Measurements from ENCODE around the gene CBX1.
"Not testable (repeated sequence)": the region's sequence is repeated elsewhere in the genome, so short reads cannot be mapped to it uniquely, and the experiment has no call there.

The CBX1 gene

DNA sequence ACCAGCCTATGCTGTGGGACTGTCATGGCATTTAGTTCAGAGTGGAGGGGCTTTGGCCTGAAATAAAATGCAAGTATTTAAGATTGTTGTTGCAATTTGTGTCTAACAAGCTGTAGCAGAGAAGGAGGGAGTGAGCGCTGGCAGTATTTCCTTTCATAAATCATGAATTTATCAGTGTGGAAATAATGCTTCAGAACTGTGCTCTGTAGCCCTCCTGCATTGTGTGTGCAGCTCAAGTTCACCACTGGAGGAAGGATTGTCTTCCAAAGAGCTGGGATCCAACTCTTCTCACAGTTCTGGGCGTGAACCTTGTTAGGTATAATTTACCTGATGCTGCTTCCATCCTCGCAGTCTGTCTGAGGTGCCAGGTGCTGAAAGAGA lies 21.4 kb upstream of the CBX1 start:
- no peak for DNase-seq

DNA sequence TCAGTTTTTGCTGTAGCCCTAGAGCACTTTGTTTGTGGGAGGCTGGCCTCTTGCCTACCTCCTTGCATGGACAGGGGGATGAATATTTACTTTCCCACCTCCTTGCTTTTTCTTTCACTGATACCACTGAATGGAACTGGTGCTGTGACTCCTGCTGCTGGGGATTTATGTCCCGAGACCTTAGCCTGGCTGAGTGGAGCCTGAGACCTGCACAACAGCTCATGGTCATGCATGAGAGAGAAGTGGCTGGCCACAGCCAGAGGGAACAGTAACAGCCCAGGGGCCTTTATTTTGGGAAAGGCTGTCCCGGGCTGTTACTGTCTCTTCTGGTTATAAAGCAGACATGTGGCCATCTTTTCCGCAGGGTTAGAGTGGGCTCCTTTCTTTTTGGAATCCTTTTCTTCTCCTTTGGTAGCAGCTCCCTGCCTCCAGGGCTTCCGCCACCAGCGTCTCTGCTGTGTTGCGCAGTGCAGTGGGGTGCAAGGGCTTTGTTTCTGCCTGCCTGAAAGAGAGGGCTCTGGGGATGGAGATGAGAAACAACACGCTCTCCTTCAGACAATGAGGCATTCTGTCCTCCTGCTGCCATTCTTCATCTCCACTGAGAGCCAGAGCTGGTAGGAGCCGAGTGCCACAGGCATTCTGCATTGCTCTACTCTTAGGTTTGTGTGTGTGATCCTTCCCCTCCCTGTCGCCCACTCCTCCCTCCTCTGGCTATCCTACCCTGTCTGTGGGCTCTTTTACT lies 20.8 kb upstream of the CBX1 start:
- no peak for DNase-seq

DNA sequence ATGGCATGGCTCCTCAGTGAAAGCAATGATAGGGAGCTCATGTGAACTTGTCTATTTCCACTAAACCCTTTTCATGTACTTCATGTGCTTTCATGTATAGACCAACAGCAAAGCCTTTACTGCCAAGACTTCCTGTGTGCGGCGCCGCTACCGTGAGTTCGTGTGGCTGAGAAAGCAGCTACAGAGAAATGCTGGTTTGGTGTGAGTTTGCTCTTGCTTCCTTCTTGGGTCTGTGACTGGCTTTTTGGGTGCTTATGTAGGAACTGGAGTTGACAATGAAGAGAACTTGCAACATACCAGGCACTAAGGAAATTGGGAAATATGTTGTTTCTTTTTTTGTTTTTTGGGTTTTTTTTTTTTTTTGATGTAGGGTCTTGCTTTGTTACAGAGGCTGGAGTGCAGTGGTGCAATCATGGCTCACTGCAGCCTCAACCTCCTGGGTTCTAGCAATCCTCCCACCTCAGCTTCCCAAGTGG lies 12.0 kb upstream of the CBX1 start:
- DNase-seq = no peak

DNA sequence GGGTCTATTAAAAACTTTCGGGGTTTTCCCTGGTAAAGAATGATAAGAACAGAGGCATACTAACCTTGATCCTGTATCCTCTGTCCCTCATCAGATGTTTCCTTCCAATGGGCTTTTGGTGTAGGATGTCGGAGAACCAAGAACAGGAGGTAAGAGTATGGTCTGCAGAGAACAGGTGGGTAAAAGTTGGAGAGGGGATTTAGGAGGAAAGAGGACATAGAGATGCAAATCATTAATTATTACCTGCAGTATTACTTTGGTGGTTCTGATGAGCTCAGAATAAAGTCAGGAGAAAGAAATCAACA lies 10.6 kb upstream of the CBX1 start:
- DNase-seq = no peak

DNA sequence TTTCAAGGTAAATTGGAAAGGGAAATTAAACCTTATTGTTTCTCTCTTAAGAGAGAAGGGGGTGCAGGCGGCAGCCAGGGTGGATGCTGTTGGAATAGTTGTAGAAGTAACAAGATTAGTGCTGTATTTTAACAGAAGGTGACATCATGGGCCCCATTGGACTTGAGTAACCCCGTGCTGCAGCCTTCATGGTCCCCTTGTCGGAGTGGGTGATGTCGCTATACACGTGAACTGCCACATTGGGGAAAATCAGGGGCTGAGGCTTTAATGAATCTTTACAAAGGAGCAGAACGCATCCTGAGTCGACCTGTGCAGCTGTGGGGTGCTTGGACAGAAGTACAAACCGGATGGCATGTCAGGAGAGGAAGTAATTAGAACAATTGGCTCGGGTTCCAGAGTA lies 9.5 kb upstream of the CBX1 start:
- no peak for DNase-seq

DNA sequence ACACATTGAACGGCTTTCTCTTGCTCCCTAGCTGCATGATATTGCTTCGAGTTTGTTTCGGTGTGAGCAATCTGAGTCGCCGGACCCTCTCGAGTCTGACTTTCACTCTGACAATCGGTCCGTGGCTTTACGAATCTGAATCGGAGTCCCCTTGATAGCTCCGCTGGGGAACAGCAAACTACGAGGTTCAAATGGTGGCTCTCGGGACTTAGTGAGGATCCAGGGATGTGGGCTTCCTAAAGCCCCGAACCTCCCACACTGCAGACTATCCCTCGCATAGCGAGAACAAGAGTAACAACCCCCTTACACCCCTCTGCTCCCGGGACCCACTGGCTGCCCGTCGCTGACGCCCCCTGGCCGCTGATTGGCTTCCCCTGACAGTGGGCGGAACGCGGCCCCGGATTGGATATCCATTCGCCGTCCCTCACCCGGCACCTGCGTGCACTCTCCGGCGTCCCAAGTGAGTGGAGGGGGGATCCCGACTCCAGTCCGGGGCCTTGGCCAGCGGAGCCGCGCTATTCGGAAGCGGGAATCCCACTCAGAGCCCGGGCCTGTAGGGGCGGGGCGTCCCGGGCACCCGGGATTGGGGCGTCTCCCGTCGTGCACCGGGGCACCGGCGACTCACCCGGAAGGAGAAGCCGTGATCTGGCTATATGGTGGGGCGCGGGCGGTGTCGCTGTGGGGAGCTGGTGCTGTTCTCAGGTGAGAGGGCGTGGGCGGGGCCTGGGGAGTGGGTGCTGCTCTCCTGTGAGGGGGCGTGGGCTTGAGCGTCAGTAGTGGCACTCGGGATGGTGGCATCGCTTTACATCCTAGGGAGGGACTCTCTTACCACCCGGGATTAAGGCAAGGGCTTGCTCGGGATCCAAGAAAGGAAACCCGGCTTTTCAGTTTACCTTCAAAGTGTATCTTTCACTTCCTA lies 6.1 kb upstream of the CBX1 start, which contains the start of gene SNX11:
Gene SNX11, plus strand, starts transcription at position 630 of the 919 bp plus-strand sequence. CDS start 4,278 bp downstream, outside the sequence.
- peak; percentile 75 for DNase-seq

DNA sequence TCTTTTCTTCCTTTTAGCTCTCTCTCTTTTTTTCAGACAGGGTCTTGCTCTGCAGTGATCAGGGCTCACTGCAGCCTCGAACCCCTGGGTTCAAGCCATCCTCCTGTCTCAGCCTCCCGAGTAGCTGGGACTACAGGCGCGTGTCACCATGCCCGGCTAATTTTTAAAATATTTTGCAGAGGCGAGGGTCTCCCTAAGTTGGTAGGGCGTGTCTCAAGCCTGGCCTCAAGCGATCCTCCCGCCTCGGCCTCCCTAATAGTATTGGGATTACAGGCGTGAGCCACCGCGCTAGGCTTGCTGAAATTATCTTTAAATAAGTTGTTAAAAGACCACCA lies 5.5 kb upstream of the CBX1 start:
- no peak for DNase-seq

DNA sequence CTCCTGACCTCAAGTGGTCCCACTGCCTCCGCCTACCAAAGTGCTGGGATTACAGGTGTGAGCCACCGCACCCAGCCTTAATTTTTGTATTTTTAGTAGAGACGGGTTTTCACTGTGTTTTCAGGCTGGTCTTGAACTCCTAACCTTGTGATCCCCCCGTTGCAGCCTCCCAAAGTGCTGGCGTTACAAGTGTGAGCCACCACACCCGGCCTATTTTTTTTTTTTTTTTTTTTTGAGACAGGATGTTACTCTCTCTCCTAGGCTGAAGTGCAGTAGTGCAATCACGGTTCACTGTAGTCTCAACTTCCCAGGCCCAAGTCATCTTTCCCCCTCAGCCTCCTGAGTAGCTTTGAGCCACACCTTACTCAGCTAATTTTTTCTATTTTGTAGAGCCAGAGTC lies 3.2 kb upstream of the CBX1 start:
- DNase-seq = no peak

DNA sequence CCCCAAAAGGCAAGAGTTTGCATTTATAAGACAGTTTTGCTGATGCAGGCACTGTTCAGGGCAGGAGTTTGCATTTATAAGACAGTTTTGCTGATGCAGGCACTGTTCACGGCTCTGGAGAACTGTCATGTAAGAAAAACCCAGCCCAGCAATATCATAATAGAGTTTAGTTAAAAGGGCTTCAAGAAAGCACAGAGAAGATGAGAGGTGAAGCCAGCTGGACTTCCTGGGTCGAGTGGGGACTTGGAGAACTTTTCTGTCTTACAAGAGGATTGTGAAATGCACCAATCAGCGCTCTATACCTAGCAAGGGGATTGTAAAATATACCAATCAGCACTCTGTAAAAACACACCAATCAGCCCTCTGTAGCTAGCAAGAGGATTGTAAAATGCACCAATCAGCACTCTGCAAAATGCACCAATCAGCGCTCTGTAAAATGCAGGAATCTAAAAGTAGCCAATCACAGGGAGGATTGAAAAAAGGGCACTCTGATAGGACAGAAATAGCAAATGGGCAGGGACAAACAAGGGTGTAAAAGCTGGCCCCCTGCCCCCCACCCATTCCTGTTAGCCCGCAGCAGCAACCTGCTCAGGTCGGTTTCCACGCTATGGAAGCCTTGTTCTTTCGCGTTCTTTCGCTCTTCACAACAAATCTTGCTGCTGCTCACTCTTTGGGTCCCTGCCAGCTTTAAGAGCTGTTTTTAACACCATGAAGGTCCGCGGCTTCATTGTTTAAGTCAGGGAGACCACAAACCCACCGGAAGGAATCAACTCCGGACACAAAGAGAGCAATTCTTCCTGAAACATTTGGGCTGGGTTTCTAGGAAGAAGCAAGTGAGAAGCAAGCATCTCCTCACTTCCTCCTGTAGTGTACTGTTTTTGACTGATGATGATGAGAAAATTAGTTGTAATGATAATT lies 1.8 kb upstream of the CBX1 start:
- DNase-seq = no peak

DNA sequence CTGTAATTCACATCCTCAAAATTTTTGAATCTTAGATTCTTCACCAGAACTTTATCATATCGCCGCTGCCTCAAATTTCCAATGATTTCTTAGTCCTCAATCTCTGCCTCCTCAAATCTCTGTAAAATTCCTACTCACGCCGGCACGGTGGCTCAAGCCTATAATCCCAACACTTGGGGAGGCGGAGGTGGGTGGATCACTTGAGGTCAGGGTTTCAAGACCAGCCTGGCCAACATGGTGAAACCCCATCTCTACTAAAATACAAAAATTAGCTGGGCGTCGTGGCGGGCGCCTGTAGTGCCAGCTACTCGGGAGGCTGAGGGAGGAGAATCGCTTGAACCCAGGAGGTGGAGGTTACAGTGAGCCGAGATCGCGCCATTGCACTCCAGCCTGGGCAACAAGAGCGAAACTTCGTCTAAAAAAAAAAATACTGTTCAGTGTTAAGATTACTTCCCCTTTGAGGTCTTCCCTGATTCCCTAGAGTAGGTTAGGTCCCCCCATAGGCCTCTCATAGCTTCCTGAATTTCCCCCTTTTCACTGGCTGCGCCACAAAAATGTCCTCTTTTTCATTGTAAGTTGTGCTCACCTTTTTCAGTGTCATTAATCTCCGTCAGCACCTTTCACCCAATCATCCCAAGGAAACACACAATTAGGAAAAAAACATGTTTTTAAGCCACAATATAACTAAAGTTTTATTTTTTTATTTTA lies 919 bp upstream of the CBX1 start:
- no peak for DNase-seq

DNA sequence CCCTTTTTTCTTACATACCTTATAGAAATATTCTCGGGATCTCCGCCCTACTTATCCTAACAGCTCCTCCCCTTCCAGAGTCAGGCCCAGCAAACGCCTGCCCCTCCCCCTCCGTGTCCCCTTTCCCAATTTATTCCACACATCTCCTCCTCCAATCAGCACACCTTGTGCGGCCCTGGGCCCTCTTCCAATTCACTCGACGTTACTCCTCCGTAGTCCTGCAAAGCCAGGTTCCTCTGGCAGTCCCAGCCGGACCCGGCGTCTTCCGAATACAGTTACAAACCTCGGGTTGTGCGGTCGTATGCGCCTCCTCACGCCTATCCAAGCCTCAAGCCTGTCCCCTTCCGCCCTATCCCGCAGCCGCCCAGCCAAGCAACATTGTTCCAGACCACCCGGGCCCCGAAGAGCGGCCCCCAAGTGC lies 677 bp downstream of the CBX1 start:
- no peak for DNase-seq

DNA sequence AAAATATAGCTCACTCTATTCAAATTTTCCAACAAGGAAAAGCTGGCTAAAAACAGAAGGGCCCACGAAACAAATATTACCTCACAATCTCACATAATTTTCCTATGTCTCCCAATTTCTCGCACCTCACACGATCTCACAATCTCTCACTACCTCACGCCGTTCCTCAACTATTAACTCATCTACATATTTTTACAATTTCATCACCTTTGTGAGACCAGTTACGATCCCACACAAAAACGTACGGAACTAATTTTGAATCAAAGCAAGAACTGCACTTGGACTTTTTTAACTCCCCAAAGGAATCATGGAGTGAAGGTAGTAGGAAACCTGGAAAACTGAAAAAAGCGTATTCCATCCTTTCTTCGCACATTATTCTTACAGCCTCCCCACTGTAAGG lies 1.1 kb downstream of the CBX1 start:
- no peak for DNase-seq

DNA sequence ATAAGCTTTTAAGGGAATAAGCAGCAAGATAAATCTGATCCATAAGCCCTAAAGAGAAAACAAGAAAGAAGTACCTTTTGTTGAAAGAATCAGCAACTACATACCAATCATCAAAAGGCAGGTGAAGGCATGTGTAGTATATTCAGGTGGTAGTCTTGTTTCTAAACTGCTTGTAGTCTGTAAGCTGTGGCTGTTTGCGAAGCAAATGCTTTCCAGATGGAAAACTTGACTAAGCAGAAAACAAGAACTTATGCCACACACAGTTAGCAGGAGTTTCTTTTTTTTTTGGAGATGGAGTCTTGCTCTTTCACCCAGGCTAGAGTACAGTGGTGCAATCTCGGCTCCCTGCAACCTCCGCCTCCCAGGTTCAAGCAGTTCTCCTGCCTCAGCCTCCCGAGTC lies 5.7 kb downstream of the CBX1 start:
- no peak for DNase-seq

DNA sequence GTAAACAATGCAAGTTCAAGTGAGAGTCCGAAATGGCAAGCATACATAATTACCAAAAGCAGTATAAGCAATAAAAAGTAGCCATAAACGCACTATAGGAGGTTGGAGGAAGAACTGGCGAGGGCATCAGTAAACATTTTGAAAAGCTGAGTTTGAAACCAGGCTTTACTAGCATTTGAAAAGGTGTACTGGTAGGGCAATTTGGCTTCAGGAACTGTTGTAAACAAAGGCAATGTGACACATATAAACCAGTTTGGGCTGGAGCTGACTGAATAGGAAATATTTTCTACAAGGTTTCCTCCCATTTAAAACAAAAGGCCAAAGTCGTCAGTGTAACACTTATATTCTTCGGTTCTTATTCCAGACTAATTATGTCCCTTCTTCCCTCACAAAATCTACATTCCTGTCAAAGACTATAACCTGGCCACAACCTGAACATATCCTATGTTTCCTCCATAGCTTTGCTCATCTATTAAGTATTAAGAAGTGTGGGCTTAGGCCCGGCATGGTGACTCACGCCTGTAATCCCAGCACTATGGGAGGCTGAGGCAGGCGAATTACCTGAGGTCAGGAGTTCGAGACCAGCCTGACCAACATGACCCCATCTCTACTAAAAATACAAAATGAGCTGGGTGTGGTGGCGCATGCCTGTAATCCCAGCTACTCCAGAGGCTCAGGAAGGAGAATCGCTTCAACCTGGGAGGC lies 7.8 kb downstream of the CBX1 start:
- no peak for DNase-seq

DNA sequence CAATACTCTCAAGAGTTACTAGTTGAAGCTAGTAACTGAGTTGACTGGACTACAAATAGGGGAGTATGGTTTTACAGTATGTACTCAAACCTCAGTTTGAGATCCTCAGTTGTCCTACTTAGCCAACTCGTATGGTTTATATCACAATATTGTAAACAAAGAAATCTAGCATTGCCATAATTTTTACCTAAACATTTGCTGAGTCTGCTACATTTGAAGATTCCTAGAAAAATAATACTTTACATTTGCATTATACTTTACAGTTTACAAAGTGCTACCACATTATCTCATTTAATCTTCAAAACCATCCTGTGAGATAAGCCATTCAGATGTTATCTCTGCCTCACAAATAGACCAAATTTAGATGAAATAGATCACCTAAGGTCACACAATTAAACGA lies 16.3 kb downstream of the CBX1 start:
- DNase-seq = no peak

DNA sequence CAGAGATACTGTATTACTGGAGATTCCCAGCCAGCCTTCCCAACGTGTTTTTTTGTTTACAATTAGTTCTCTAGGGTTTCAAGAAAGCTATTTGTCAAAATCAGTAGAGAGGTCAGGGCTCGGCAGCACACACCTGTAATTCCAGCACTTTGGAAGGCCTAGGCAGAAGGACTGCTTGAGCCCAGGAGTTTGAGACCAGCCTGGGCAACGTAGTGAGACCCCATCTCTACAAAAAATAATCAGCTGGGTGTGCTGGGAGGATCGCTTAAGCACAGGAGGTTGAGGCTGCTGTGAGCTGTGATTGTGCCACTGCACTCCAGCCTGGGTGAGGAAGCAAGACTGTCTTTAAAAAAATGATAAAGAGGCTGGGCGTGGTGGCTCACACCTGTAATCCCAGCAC lies 19.4 kb downstream of the CBX1 start:
- no peak for DNase-seq

DNA sequence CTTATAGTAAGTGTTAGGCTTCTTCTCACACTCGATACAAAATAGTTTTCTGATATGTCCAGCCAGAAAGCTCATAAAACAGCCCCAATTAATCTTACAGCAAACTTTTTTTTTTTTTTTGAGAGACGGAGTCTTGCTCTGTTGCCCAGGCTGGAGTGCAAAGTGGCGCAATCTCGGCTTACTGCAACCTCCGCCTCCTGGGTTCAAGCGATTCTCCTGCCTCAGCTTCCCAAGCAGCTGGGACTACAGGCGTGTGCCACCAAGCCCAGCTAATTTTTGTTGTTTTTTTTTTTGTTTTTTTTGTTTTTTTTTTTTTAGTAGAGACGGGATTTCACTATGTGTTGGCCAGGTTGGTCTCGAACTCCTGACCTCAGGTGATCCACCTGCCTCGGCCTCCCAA lies 24.1 kb downstream of the CBX1 start:
- DNase-seq = not testable (repeated sequence)

DNA sequence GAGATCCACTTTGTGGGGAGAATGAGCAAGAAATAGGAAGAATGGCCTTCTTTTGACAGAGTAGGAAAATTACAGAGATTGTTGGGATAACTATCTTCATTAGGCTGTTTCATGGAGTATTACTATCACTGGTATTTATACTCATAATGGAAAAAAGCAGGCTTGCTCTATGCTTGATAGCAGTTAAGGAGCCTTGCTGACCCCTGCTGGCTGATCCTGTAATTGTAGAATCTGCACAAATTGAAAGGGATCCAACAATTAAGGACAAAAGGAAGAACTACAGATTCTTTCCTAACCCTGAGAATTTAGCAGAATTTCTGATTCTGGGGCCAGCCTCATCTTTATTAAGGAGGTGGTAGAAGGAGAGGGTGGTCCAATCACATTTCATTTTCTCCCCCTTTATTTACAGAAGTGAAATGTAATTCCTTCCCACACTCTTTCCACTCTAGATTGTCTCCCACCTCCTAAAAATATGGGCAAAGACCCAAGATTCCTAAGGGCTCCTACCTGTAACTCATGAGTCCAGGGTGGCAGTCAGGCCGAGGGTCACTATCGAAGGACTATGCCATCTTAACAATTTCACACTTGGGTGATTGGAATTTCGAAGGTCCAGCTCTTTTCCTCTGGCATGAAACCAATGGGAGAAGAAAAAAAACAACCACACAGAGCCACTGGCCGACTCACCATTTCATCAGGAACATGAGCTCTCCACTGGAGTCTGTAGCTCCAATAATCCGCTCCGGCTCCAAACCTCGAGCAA lies 26.8 kb downstream of the CBX1 start:
- no peak for DNase-seq

DNA sequence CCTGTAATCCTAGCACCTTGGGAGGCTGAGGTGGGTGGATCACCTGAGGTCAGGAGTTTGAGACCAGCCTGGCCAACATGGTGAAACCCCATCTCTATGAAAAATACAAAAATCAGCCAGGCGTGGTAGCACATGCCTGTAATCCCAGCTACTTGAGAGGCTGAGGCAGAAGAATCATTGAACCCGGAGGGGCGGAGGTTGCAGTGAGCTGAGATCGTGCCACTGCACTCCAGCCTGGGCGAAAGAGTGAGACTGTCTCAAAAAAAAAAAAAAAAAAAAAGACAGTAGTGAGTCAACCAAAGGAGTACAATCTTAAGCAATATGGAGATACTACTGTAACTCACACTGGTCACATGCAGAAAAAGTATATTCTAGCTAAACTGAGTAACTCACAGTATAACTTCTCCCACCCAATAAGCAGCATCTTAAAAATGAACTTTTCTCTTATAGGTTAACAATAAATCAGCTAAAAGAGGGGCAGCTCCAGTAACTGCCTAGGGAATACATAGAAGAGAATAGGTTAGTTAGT lies 27.6 kb downstream of the CBX1 start:
- DNase-seq = not testable (repeated sequence)

DNA sequence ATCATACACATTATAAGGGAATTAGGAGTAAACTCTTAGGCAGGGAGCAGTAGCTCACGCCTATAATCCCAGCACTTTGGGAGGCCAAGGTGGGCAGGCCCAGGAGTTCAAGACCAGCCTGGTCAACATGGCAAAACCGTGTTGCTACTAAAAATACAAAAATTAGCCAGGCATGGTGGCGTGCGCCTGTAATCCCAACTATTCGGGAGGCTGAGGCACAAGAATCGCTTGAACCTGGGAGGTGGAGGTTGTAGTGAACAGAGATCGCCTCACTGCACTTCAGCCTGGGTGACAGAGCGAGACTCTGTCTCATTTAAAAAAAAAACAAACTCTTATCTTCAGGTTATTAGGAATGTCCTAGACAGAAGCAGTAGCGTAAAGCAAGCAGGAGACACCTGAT lies 28.5 kb downstream of the CBX1 start:
- not testable (repeated sequence) for DNase-seq

DNA sequence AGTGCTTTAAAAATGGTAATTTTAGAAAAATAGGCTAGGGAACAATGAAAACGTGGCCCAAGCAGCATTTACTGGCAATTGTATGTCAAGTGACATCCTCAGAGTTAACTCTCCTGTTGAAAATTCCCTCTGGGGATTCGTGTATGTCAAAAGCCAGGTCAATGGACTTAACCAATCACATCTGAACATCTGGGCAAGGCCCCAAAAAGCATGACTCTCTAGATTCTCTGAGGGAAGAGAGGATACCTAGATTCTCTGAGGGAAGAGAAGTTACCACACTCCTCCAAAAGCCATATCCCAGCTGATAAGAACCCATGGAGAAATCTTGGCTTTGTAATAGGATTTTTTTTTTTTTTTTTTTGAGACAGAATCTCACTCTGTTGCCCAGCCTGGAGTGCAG lies 29.6 kb downstream of the CBX1 start:
- DNase-seq = no peak
